ENCODE measurements around the gene MAP6D1.
"Not testable (repeated sequence)": the region's sequence is repeated elsewhere in the genome, so short reads cannot be mapped to it uniquely, and the experiment has no call there.

The MAP6D1 gene

GRCh38 chr3:183801601-183802000 is 23.8 kb downstream of the MAP6D1 start:
- in situ Hi-C loops (cut with MboI; ENCODE audit: low sequenced_read_pairs) = no loop called here

- in situ Hi-C loops (cut with MboI; ENCODE audit: low sequenced_read_pairs) = no loop called here
Observed at GRCh38 chr3:183800243-183800863, 25.0 kb downstream of the MAP6D1 start.

- in situ Hi-C loops (cut with MboI; ENCODE audit: low sequenced_read_pairs) = no loop called here
Observed at GRCh38 chr3:183799461-183799860, 25.9 kb downstream of the MAP6D1 start.

- in situ Hi-C loops (cut with MboI; ENCODE audit: low sequenced_read_pairs) = no loop called here
Observed at GRCh38 chr3:183797996-183798395, 27.4 kb downstream of the MAP6D1 start.

GRCh38 chr3:183796372-183796771 is 29.0 kb downstream of the MAP6D1 start:
- in situ Hi-C loops (cut with MboI; ENCODE audit: low sequenced_read_pairs) = no loop called here

GRCh38 chr3:183794452-183794851 is 30.9 kb downstream of the MAP6D1 start:
- in situ Hi-C loops (cut with MboI; ENCODE audit: low sequenced_read_pairs) = no loop called here

GRCh38 chr3:183792976-183793375 is 32.4 kb downstream of the MAP6D1 start:
- in situ Hi-C loops (cut with MboI; ENCODE audit: low sequenced_read_pairs) = no loop called here

- in situ Hi-C loops (cut with MboI; ENCODE audit: low sequenced_read_pairs) = no loop called here
Observed at GRCh38 chr3:183790700-183791099, 34.7 kb downstream of the MAP6D1 start.

- in situ Hi-C loops (cut with MboI; ENCODE audit: low sequenced_read_pairs) = no loop called here
Observed at GRCh38 chr3:183789826-183790225, 35.6 kb downstream of the MAP6D1 start.

GRCh38 chr3:183784503-183784902 is 40.9 kb downstream of the MAP6D1 start:
- in situ Hi-C loops (cut with MboI; ENCODE audit: low sequenced_read_pairs) = not testable (repeated sequence)

GRCh38 chr3:183782576-183783276 is 42.7 kb downstream of the MAP6D1 start:
- in situ Hi-C loops (cut with MboI; ENCODE audit: low sequenced_read_pairs) = no loop called here

GRCh38 chr3:183781246-183781645 is 44.1 kb downstream of the MAP6D1 start:
- in situ Hi-C loops (cut with MboI; ENCODE audit: low sequenced_read_pairs) = no loop called here

- in situ Hi-C loops (cut with MboI; ENCODE audit: low sequenced_read_pairs) = no loop called here
Observed at GRCh38 chr3:183779896-183780465, 45.4 kb downstream of the MAP6D1 start.

- in situ Hi-C loops (cut with MboI; ENCODE audit: low sequenced_read_pairs) = no loop called here
Observed at GRCh38 chr3:183777016-183777618, 48.3 kb downstream of the MAP6D1 start.

- in situ Hi-C loops (cut with MboI; ENCODE audit: low sequenced_read_pairs) = not testable (repeated sequence)
Observed at GRCh38 chr3:183776451-183776850, 48.9 kb downstream of the MAP6D1 start.

- in situ Hi-C loops (cut with MboI; ENCODE audit: low sequenced_read_pairs) = no loop called here
Observed at GRCh38 chr3:183775781-183776180, 49.6 kb downstream of the MAP6D1 start.

GRCh38 chr3:183774631-183775030 is 50.7 kb downstream of the MAP6D1 start:
- in situ Hi-C loops (cut with MboI; ENCODE audit: low sequenced_read_pairs) = no loop called here

GRCh38 chr3:183769453-183769852 is 55.9 kb downstream of the MAP6D1 start:
- in situ Hi-C loops (cut with MboI; ENCODE audit: low sequenced_read_pairs) = no loop called here

- in situ Hi-C loops (cut with MboI; ENCODE audit: low sequenced_read_pairs) = no loop called here
Observed at GRCh38 chr3:183768114-183768513, 57.3 kb downstream of the MAP6D1 start.

GRCh38 chr3:183766745-183767606 is 58.4 kb downstream of the MAP6D1 start:
- in situ Hi-C loops (cut with MboI; ENCODE audit: low sequenced_read_pairs) = no loop called here

- in situ Hi-C loops (cut with MboI; ENCODE audit: low sequenced_read_pairs) = no loop called here
Observed at GRCh38 chr3:183766107-183766506, 59.3 kb downstream of the MAP6D1 start.

Measured in hTERT RPE-1 (cell line).